GM19351 (cell line): ENCODE results near the gene FMN2.

Source experiments
- ATAC-seq: cut with Tn5 transposase; IDR thresholded peaks from one replicate; pipeline ENCODE4 v1.9.1; 2021; ENCODE audit warnings: mild to moderate bottlenecking, moderate library complexity; ENCODE audit not compliant: unreplicated experiment

The FMN2 gene

GRCh38 chr1:240474133-240474614 is 382.5 kb downstream of the FMN2 start:
- no peak for ATAC-seq

DNA sequence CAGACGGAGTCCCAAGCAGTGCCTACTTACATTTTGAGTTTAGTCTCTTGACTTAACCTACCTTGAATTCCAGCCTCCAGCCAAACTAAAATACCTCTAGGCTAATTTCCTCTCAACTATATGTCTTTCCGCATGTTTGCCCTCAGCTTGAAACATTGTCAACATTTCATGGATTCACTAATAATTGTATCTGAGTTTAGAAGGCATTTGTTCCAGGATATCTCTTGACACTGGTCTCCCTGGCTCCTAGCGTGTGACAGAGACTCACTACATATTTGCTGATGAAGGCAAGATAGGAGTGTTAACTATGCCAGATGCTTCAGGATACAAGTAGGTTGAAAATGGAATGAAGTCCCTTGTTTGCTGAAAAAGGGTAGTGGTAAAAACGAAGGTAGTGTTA is 384.1 kb downstream of the FMN2 start:
- no peak for ATAC-seq

DNA sequence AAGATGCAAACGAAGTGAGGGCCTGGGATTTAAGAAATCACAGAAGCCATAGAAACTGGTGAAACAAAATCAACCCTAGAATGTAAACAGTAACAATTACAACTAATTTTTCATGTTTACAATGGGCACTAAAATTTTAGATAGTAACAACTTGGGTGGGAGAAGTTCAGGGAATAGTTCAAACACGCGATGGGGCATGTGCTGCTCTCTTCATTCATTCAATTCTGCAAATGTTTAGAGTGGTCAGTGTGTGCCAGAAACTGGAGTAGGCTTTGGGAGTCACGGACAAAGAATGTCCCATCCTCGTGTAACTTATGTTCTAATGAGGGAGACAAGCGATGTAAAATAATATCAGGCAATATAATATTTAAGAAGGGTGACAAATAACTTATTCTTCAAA is 386.9 kb downstream of the FMN2 start:
- ATAC-seq, result no peak

- no peak for ATAC-seq
Measured at GRCh38 chr1:240484804-240485443, 393.2 kb downstream of the FMN2 start.

DNA sequence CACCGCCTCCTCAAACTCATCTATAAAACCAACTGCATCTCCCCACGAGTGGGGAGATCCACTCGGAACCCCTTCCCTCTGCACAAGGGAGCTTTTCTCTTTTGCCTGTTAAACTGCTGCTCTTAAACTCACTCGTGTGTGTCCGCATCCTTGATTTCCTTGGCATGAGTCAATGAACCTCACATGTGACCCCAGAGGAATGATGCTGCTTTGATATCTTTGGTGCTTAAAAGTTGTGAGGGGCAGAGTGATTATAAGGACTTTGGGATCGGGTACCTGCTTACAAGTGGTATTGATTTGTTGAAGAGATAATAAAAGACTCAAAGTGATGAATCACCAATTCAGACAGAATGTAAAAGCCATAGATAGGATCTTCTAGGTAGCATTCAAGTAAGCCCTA is 394.9 kb downstream of the FMN2 start:
- no peak for ATAC-seq

DNA sequence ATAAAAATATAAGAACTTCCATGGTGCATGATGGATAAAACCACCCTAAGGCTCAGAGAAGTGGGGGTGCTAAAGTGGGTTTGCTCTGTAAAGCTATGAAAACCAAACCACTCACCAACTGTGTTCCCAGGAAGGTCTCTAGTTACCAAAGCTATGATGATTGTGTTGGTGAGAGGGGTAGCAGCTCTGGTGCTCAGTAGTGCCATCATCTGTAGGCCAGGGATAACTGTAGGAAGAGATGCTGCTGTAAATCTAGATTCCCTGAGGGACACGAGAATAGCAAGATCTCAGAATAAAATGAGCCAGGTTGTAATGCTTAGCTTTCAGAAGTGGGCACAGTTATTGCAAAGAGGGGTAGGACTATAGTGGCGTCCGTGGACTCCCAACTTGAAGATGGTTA is 395.8 kb downstream of the FMN2 start:
- ATAC-seq, result no peak

DNA sequence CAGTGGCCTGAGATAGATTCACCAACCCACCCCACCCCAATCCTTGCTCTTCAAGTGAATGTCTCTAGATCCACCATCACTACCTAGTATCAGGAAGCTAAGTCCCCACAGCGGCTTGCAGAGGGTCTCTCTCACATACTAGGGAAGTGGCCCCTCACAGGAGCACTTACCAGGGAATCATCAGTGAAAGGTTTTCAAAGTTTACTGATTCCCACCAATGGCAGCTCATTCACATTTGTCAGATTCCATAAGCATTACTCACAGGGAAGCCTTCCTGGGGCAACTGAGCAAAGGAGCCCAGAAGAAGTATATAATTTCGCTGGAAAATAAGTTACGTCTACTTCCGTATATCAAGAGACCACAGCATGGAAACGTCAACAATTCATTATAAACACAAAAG is 399.5 kb downstream of the FMN2 start:
- ATAC-seq, result no peak

DNA sequence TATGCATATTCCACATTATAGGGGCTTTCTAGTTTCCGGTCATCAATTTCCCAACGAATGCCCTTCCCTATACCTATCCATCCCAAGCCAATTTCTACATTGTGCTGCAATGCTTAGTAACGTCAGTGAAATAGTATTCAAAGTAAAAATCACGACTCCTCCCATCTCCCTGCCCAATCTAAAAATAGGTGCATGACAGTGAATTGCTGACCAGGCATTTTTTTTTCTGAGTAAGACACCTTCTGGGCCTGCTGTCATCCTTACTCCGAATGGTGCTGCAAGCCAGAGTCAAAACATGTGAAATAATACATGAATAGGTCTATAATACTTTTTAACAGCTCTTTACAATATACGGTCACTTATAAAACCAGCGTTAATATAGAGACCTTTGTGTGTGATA is 400.1 kb downstream of the FMN2 start:
- ATAC-seq, result no peak

DNA sequence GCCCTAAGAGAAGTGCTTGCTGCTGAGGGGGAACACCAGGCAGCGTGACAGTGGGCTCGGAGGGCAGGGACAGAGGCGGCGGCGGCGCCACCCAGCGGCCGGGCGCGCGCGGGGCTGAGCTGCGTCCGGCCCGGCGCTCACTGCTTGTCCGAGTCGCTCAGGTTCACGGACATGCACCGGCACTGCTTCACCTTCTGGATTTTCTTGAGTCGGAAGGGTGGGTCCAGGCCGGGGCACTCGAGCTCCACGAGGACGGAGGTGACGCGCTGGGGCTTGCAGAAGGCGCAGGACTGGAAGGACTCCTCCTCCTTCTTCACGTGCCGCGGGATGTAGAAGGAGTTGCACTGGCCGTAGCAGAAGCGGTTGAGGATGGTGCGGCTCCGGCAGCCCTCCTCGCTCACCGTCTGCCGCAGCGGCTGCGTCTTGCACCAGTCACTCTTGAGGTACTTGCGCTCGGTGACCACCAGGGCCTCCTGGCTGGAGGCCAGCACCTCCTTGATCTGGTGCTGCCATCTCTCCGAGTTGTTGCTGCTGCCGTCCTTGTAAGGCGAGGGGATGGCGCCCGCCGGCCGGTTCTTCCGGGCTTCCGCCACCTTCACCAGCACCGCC is 401.3 kb downstream of the FMN2 start:
- ATAC-seq, result no peak

GRCh38 chr1:240495601-240496000 is 403.9 kb downstream of the FMN2 start:
- ATAC-seq, result no peak

- ATAC-seq, result no peak
Measured at GRCh38 chr1:240496356-240496755, 404.7 kb downstream of the FMN2 start.

- ATAC-seq, result no peak
Measured at GRCh38 chr1:240496941-240497340, 405.3 kb downstream of the FMN2 start.

DNA sequence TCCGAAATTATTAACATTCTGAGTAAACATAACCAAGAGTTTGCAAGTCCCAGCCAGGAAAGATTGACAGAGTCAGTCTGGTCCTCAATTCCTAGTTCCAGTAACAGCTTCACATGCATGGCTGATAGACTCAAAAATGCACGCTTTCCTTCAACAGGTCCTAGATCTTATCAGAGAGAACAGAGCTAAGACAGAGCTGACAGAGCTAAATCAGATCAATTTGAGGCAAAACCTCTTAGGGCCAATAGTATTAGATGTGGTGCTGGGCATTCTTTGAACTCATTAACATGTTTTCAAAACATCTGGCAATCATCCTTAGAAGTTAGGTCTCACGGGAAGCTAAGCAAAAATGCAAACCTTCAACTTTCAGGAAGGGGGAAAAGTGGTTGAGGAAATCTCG is 406.2 kb downstream of the FMN2 start:
- ATAC-seq, result no peak

DNA sequence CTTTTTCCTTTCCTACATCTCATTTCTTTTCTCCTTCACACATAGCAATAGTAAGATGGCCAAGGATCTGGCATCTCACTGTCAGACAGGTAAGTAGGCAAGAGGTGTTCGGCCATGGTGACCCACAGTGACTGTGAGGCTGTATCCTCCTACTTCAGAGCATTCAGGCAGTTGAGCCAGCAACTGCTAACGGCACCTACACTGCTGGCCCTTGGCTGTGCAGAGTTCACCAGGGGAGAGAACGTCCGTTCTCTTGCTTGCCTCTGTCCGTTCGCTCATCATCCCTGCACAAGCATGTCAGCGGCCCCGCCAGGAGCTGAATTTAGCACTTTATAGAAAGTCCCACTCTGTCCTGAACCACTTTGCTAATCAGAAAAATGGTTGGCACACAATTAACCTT is 406.7 kb downstream of the FMN2 start:
- ATAC-seq, result no peak

- no peak for ATAC-seq
Measured at GRCh38 chr1:240499012-240499411, 407.3 kb downstream of the FMN2 start.

GRCh38 chr1:240500647-240501046 is 409.0 kb downstream of the FMN2 start:
- ATAC-seq, result no peak

GRCh38 chr1:240501115-240501514 is 409.4 kb downstream of the FMN2 start:
- ATAC-seq, result no peak

- ATAC-seq, result no peak
Measured at GRCh38 chr1:240503036-240503435, 411.4 kb downstream of the FMN2 start.

DNA sequence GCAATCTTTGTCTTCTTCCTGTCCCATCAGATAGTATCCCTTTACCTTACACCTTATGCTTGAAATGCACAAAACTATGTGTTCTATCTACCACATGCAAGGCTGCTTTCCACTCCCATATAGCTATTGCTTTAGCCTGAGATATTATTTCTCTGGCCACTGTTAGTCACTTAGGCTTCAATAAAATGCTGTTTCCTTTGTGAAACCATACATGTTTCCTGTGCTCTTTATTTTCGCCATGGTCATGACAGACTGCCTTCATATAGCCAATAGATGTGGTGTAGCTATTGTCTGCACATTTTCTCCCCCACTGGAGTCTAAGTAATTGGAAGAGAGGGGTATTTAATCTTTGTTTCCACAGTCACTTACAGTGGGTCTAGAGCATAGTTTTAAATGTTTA is 411.9 kb downstream of the FMN2 start:
- no peak for ATAC-seq

DNA sequence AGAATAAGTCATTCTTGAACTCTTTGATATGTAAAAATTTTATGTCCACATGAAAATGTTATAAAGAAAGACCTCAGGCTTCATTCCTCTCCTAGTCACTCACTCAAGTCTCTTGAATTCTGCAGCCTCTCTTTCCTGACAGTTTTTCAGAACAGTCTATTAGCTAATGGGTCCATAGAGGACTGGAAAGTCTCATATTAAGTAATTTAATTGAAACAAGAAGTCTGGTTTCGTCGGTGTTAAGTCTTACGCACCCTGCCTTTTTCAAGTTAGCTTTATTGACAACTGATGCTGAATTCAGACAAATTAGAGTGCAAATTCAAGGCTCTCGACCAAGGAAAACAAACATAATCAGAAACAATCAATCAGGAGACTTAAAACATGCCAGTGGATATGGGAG is 414.5 kb downstream of the FMN2 start:
- no peak for ATAC-seq

- no peak for ATAC-seq
Measured at GRCh38 chr1:240508201-240508600, 416.5 kb downstream of the FMN2 start.

GRCh38 chr1:240508950-240509349 is 417.3 kb downstream of the FMN2 start:
- ATAC-seq, result no peak

GRCh38 chr1:240511789-240512188 is 420.1 kb downstream of the FMN2 start:
- no peak for ATAC-seq
